PC-9 (cell line): Measurements from ENCODE around the gene LRG1.
"Not testable (repeated sequence)": the region's sequence is repeated elsewhere in the genome, so short reads cannot be mapped to it uniquely, and the experiment has no call there.

Experiments
- EZH2 ChIP-seq: fragments of 200-600 bp; sonication (generic); IDR thresholded peaks from 2 replicates; pipeline ENCODE4 v1.8.0; 2017; ENCODE audit warnings: antibody characterized with exemption, low read depth
- TF ChIP-seq, protein P1 (sequence below): fragments of 200-600 bp; sonication (generic); conservative IDR thresholded peaks from 2 replicates; pipeline ENCODE4 v1.6.1; 2017; ENCODE audit warnings: mixed run types, antibody characterized with exemption, mild to moderate bottlenecking, moderate library complexity

DNA sequence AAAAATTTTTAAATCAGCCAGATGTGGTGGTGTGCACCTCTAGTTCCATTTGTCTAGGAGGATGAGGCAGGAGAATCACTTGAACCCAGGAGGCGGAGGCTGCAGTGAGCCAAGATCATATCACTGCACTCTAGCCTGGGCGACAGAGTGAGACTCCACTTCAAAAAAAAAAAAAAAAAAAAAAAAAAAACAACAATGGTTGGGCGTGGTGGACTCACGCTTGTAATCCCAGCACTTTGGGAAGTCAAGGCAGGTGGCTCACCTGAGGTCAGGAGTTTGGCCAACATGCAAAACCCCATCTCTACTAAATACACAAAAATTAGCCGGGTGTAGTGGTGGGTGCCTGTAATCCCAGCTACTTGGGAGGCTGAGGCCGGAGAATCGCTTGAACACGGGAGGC, 12.5 kb downstream of the LRG1 start:
- TF ChIP-seq, protein P1, sequence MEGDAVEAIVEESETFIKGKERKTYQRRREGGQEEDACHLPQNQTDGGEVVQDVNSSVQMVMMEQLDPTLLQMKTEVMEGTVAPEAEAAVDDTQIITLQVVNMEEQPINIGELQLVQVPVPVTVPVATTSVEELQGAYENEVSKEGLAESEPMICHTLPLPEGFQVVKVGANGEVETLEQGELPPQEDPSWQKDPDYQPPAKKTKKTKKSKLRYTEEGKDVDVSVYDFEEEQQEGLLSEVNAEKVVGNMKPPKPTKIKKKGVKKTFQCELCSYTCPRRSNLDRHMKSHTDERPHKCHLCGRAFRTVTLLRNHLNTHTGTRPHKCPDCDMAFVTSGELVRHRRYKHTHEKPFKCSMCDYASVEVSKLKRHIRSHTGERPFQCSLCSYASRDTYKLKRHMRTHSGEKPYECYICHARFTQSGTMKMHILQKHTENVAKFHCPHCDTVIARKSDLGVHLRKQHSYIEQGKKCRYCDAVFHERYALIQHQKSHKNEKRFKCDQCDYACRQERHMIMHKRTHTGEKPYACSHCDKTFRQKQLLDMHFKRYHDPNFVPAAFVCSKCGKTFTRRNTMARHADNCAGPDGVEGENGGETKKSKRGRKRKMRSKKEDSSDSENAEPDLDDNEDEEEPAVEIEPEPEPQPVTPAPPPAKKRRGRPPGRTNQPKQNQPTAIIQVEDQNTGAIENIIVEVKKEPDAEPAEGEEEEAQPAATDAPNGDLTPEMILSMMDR: not testable (repeated sequence)
- TF ChIP-seq EZH2: not testable (repeated sequence)
